GM23338 (cell line): Measurements from ENCODE around the gene AGFG1. TPM values are rescaled to one million over a fixed set of nuclear protein-coding genes. Genes with fewer than 3 reads are reported as not detected.
A peak's percentile ranks its signal among the peaks of the same experiment; 100 is the strongest.

ENCODE experiments used
- ATAC-seq: fragments of 200-7000 bp; cut with Tn5 transposase; 3 replicates; pipeline ENCODE4 v1.9.1; 2020
- DNase-seq: peaks from one replicate; pipeline ENCODE4 v3.0.0-alpha.2; 2015; ENCODE audit warnings: low spot score
- H2AFZ ChIP-seq: fragments of 200-600 bp; sonication (generic); 2 replicates; pipeline ENCODE4 v1.8.0; 2016; ENCODE audit warnings: antibody characterized with exemption, mild to moderate bottlenecking, moderate library complexity
- H3F3A ChIP-seq: fragments of 200-600 bp; sonication (generic); replicated peaks from 2 replicates; pipeline ENCODE4 v1.8.0; 2017; ENCODE audit warnings: antibody characterized with exemption, mixed run types, low read depth
- H3K27ac ChIP-seq: fragments of 200-600 bp; sonication (generic); 2 replicates; pipeline ENCODE4 v1.6.1; 2016; ENCODE audit warnings: low read depth
- H3K27me3 ChIP-seq: fragments of 200-600 bp; sonication (generic); 2 replicates; pipeline ENCODE4 v1.8.0; 2016; ENCODE audit warnings: mild to moderate bottlenecking, mixed run types, moderate library complexity; ENCODE audit not compliant: insufficient read depth
- H3K36me3 ChIP-seq: fragments of 200-600 bp; sonication (generic); 2 replicates; pipeline ENCODE4 v1.8.0; 2016; ENCODE audit warnings: mild to moderate bottlenecking; ENCODE audit not compliant: insufficient read depth
- H3K4me1 ChIP-seq: fragments of 200-600 bp; sonication (generic); 2 replicates; pipeline ENCODE4 v1.8.0; 2016; ENCODE audit warnings: mild to moderate bottlenecking, moderate library complexity; ENCODE audit not compliant: insufficient read depth
- H3K4me2 ChIP-seq: fragments of 200-600 bp; sonication (generic); 2 replicates; pipeline ENCODE4 v1.7.1; 2017; ENCODE audit warnings: mixed run types
- H3K4me3 ChIP-seq: fragments of 200-600 bp; sonication (generic); 2 replicates; pipeline ENCODE4 v1.6.1; 2016; ENCODE audit warnings: mixed run types
- H3K79me2 ChIP-seq: fragments of 200-600 bp; sonication (generic); replicated peaks from 2 replicates; pipeline ENCODE4 v1.8.0; 2017; ENCODE audit warnings: mild to moderate bottlenecking; ENCODE audit not compliant: insufficient read depth
- H3K9me2 ChIP-seq: fragments of 200-600 bp; sonication (generic); 2 replicates; pipeline ENCODE4 v1.8.0; 2017; ENCODE audit not compliant: insufficient read depth
- H4K20me1 ChIP-seq: fragments of 200-600 bp; sonication (generic); replicated peaks from 2 replicates; pipeline ENCODE4 v1.8.0; 2017; ENCODE audit warnings: mild to moderate bottlenecking; ENCODE audit not compliant: insufficient read depth
- H3K27ac Mint-ChIP-seq: 2 replicates; pipeline ENCODE4 v1.8.0; 2020; ENCODE audit warnings: inconsistent platforms, mild to moderate bottlenecking, moderate library complexity, mixed read lengths
- H3K27me3 Mint-ChIP-seq: 3 replicates; pipeline ENCODE4 v1.8.0; 2022; ENCODE audit warnings: low read depth, mild to moderate bottlenecking, moderate library complexity, mixed read lengths, inconsistent platforms; ENCODE audit not compliant: insufficient read depth, poor library complexity
- H3K36me3 Mint-ChIP-seq: 3 replicates; pipeline ENCODE4 v1.8.0; 2021; ENCODE audit warnings: low read depth, mild to moderate bottlenecking, inconsistent platforms, moderate library complexity, mixed read lengths
- H3K4me1 Mint-ChIP-seq: 3 replicates; pipeline ENCODE4 v1.8.0; 2020; ENCODE audit warnings: mild to moderate bottlenecking, inconsistent platforms, mixed read lengths
- H3K4me3 Mint-ChIP-seq: 3 replicates; pipeline ENCODE4 v1.8.0; 2021; ENCODE audit warnings: moderate library complexity, mild to moderate bottlenecking, inconsistent platforms, mixed read lengths
- H3K9me3 Mint-ChIP-seq: 3 replicates; pipeline ENCODE4 v1.8.0; 2020; ENCODE audit warnings: moderate library complexity, mild to moderate bottlenecking, inconsistent platforms, mixed read lengths
- CREB1 ChIP-seq: fragments of 250-450 bp; sonication (Bioruptor Pico); IDR thresholded peaks from 2 replicates; pipeline ENCODE4 v1.5.0; 2020; ENCODE audit warnings: low read depth, mild to moderate bottlenecking, moderate library complexity
- CTCF ChIP-seq, 2 experiments: fragments of 200-600 bp in 1 of 2; sonication (generic) in 1 of 2; conservative IDR thresholded peaks; 2 replicates each; pipeline versions ENCODE4 v1.5.1 to v1.6.1; 2016 to 2017; ENCODE audit warnings: antibody characterized with exemption in 2 of 2, low read depth in 2 of 2, mild to moderate bottlenecking in 2 of 2, moderate library complexity in 1 of 2
- ETS1 ChIP-seq: IDR thresholded peaks from 2 replicates; pipeline ENCODE4 v1.6.1; 2016; ENCODE audit warnings: antibody characterized with exemption
- EZH2 ChIP-seq: fragments of 200-600 bp; sonication (generic); IDR thresholded peaks from one replicate; pipeline ENCODE4 v1.8.0; 2017; ENCODE audit warnings: antibody characterized with exemption, mild to moderate bottlenecking, low read depth; ENCODE audit not compliant: unreplicated experiment
- EZH2phosphoT487 ChIP-seq: fragments of 200-600 bp; sonication (generic); IDR thresholded peaks from one replicate; pipeline ENCODE4 v1.8.1; 2018; ENCODE audit warnings: antibody characterized with exemption; ENCODE audit not compliant: unreplicated experiment
- JUNB ChIP-seq: IDR thresholded peaks from one replicate; pipeline ENCODE4 v1.6.1; 2016; ENCODE audit warnings: antibody characterized with exemption; ENCODE audit not compliant: unreplicated experiment
- NANOG ChIP-seq: IDR thresholded peaks from 2 replicates; pipeline ENCODE4 v1.6.1; 2016; ENCODE audit warnings: antibody characterized with exemption, borderline replicate concordance
- POLR2AphosphoS5 ChIP-seq: IDR thresholded peaks from 2 replicates; pipeline ENCODE4 v1.6.1; 2016; ENCODE audit warnings: antibody characterized with exemption, low read depth
- REST ChIP-seq: IDR thresholded peaks from one replicate; pipeline ENCODE4 v1.6.1; 2018; ENCODE audit warnings: antibody characterized with exemption; ENCODE audit not compliant: unreplicated experiment
- STAT1 ChIP-seq: IDR thresholded peaks from one replicate; pipeline ENCODE4 v1.6.1; 2016; ENCODE audit warnings: antibody characterized with exemption; ENCODE audit not compliant: unreplicated experiment
- ZNF114 ChIP-seq: fragments of 250-450 bp; sonication (Bioruptor Pico); IDR thresholded peaks from 2 replicates; pipeline ENCODE4 v1.5.0; 2020; ENCODE audit warnings: mild to moderate bottlenecking, moderate library complexity
- ZNF331 ChIP-seq: fragments of 250-450 bp; sonication (Bioruptor Pico); IDR thresholded peaks from 2 replicates; pipeline ENCODE4 v1.5.0; 2020; ENCODE audit warnings: low read depth, mild to moderate bottlenecking, moderate library complexity
- ZNF462 ChIP-seq: fragments of 250-450 bp; sonication (Bioruptor Pico); IDR thresholded peaks from 2 replicates; pipeline ENCODE4 v1.5.0; 2020; ENCODE audit warnings: mild to moderate bottlenecking, moderate library complexity
- polyA plus RNA-seq: library from polyadenylated mRNA; unstranded; fragments of >200 nt; fragmentation: Nextera tagmentation; extraction: Ambion mirVana; gene quantifications from 2 replicates; pipeline ENCODE4 v1.2.1, GENCODE V29; 2016
- total RNA-seq: library from RNA; depleted of rRNA; stranded (reverse); fragments of >200 nt; shearing (Covaris generic); gene quantifications from 2 replicates; pipeline ENCODE4 v1.2.3, GENCODE V29; 2014

Gene AGFG1
- total and polyA plus RNA-seq, 2 experiments from 2014 or later = 14.5 to 113 TPM

GRCh38 chr2:227454323-227454860 is 17.6 kb upstream of the AGFG1 start:
- H3K27me3 Mint-ChIP-seq = peaks cover 3% of the 10 kb centered on the region
- DNase-seq (no peak), ATAC-seq (peak; percentile 82)
- H3K9me3 Mint-ChIP-seq = no peaks in the 10 kb centered on the region; the same call in 2 of the 3 replicates
- Histone ChIP-seq H3K9me2 (no peaks in the 10 kb centered on the region), H3K4me1 (peaks cover 10% of the 10 kb centered on the region; the same call in 1 of the 2 replicates), H3K27ac (no peak overlapping the region), H3K4me3 (no peak overlapping the region), H2AFZ (no peak overlapping the region), H3K36me3 (no peaks in the 10 kb centered on the region), H3F3A (no peaks in the 10 kb centered on the region), H4K20me1 (no peaks in the 10 kb centered on the region), H3K27me3 (no peaks in the 10 kb centered on the region), H3K79me2 (no peaks in the 10 kb centered on the region), H3K4me2 (no peak overlapping the region)
- H3K4me3 Mint-ChIP-seq = no peak overlapping the region
- no peaks in the 10 kb centered on the region for H3K36me3 Mint-ChIP-seq
- H3K27ac Mint-ChIP-seq = no peak overlapping the region
- peaks cover 13% of the 10 kb centered on the region for H3K4me1 Mint-ChIP-seq
- TF ChIP-seq STAT1 (no peak), ZNF331 (CRISPR knock-in tag) (no peak), NANOG (no peak), EZH2phosphoT487 (no peak), EZH2 (no peak), ZNF114 (CRISPR knock-in tag) (no peak), POLR2AphosphoS5 (no peak), ZNF462 (CRISPR knock-in tag) (no peak), ETS1 (no peak), JUNB (no peak), REST (no peak), CREB1 (CRISPR knock-in tag) (no peak), CTCF (conservative IDR thresholded peaks at IDR 0.05; ENCODE audit: low read depth in 2 of 2) (no peak)
